ENCODE data around the gene KDM1A. TPM values are rescaled to one million over a fixed set of nuclear protein-coding genes. Genes with fewer than 3 reads are reported as not detected.

Gene KDM1A
- total and polyA plus RNA-seq, 2 of the 13 experiments (the other 11 are each of a cell fraction or from before 2014, with no cell fraction given) = 81.3 to 173 TPM

DNA sequence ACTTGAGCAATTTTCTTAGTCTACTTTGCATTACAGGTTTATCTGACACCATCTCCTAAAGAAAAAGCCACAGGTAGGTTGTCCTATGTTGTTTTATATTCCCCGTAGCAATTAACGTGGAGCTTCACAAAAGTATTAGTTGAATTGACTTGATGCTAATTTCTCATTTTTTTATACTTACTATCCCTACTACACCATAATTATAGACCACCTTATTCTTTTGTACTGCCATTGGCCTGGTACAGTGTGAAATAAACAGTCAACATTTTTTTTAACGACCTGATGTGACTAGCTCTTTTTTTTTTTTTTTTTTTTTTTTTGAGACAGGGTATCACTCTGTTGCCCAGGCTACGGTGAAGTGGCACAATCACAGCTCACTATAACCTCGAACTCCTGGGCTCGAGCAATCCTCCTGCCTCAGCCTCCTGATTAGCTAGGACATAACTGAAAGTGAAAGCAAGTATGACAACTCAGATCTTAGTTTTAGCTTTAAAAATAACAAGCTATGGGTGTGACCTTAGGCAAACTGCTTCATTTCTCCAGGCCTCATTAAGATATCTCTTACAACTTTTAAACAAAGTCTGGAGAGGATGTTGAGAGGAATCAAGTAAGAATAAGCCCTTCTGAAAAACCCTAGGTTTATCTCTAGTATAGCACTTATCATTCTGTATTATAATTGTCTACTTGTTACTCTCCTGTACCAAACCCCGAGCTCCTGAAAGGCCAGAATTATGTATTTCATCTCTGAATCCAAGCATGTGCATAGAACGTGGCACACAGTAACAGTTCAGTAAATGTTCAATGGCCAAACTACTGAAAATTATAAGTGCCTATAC, 99.9 kb downstream of the KDM1A start:
- WGBS (ENCODE audit: low lambda C conversion rate) = 96% methylated on average over 8 of the region's 8 CpGs
- no peaks in the 10 kb centered on the region for H3K27me3 ChIP-seq (ENCODE audit: control insufficient read depth in 1 of 2, insufficient read depth in 2 of 2, low read length in 2 of 2)
- intact Hi-C loops (cut with micrococcal nuclease; ENCODE audit: unreplicated experiment) (no loop called here), in situ Hi-C loops (cut with HindIII; ENCODE audit: extremely low pct_ligation_motif_present, low pct_unique_long_range_greater_than_20kb) (no loop called here)
- H3K36me3 ChIP-seq (replicated peaks in 1 of 2; ENCODE audit: control insufficient read depth in 1 of 2, insufficient read depth in 2 of 2, low read length in 2 of 2) = no peaks in the 10 kb centered on the region
- TF ChIP-seq ATF1 (CRISPR knock-in tag; IDR thresholded peaks at IDR 0.05) (no peak), ZNF576 (CRISPR knock-in tag; IDR thresholded peaks at IDR 0.05) (no peak)
- DNase-seq (ENCODE audit: low spot score) (no peak), FAIRE-seq (no peak), ATAC-seq (no peak)
- H3K79me2 ChIP-seq (ENCODE audit: insufficient read depth, low read length) = peaks cover 70% of the 10 kb centered on the region
- CTCF ChIA-PET (ENCODE audit: low intra/inter-chr PET ratio, low total read pairs) = no interaction called here
- no peak overlapping the region for H3K4me3 ChIP-seq (replicated peaks in 1 of 3; ENCODE audit: insufficient read depth in 1 of 3, low read depth in 2 of 3, low read length in 3 of 3)
- POLR2A ChIA-PET = interaction anchor here (0.7 kb wide), 1 partner anchor 50 kb away, joined by 4 read pairs; the partner anchor contains the start of gene LUZP1
- H3K9ac ChIP-seq (ENCODE audit: insufficient read depth, low read depth, low read length) = no peak overlapping the region
- no peak overlapping the region for H2AFZ ChIP-seq (ENCODE audit: low read length)
- peaks cover 72% of the 10 kb centered on the region for H3K4me1 ChIP-seq (ENCODE audit: insufficient read depth, low read length)
- H4K20me1 ChIP-seq (ENCODE audit: insufficient read depth, low read length) = peaks cover 7% of the 10 kb centered on the region
- H3K4me2 ChIP-seq (ENCODE audit: low read depth, low read length) = no peak overlapping the region
- no peaks in the 10 kb centered on the region for H3K9me3 ChIP-seq (ENCODE audit: low read length)
- H3K27ac ChIP-seq (ENCODE audit: extremely low read length, insufficient read depth, low read length) = no peak overlapping the region
- BruUV-seq (replicated peaks) = no TSS peak

GRCh38 chr1:23120383-23120782, 101.1 kb downstream of the KDM1A start:
- ATAC-seq = no peak
- BruUV-seq (replicated peaks) = no TSS peak
- no peak overlapping the region for H3K27ac ChIP-seq (ENCODE audit: extremely low read length, insufficient read depth, low read length)
- H4K20me1 ChIP-seq (ENCODE audit: insufficient read depth, low read length) = no peaks in the 10 kb centered on the region
- H3K27me3 ChIP-seq (ENCODE audit: control insufficient read depth in 1 of 2, insufficient read depth in 2 of 2, low read length in 2 of 2) = no peaks in the 10 kb centered on the region
- H3K9ac ChIP-seq (ENCODE audit: insufficient read depth, low read depth, low read length) = no peak overlapping the region
- H3K4me3 ChIP-seq (replicated peaks in 1 of 3; ENCODE audit: insufficient read depth in 1 of 3, low read depth in 2 of 3, low read length in 3 of 3) = no peak overlapping the region
- in situ Hi-C loops (cut with HindIII; ENCODE audit: extremely low pct_ligation_motif_present, low pct_unique_long_range_greater_than_20kb) = no loop called here
- POLR2A ChIA-PET = no interaction called here
- no peaks in the 10 kb centered on the region for H3K36me3 ChIP-seq (replicated peaks in 1 of 2; ENCODE audit: control insufficient read depth in 1 of 2, insufficient read depth in 2 of 2, low read length in 2 of 2)
- DNase-seq (ENCODE audit: low spot score) = no peak
- no peaks in the 10 kb centered on the region for H3K9me3 ChIP-seq (ENCODE audit: low read length)
- TF ChIP-seq ZNF282 (IDR thresholded peaks at IDR 0.05; ENCODE audit: partially characterized antibody) (no peak), MED1 (CRISPR knock-in tag; IDR thresholded peaks at IDR 0.05) (no peak), SOX6 (IDR thresholded peaks at IDR 0.05) (no peak), SOX6 (CRISPR knock-in tag; IDR thresholded peaks at IDR 0.05) (no peak), PCBP1 (IDR thresholded peaks at IDR 0.05; ENCODE audit: borderline replicate concordance, low read depth, low read length) (no peak), ATAD3A (CRISPR knock-in tag; IDR thresholded peaks at IDR 0.05) (no peak), HNRNPUL1 (IDR thresholded peaks at IDR 0.05; ENCODE audit: low read depth, low read length) (no peak), TSC22D2 (CRISPR knock-in tag; IDR thresholded peaks at IDR 0.05; ENCODE audit: borderline replicate concordance) (no peak), HOXD1 (CRISPR knock-in tag; IDR thresholded peaks at IDR 0.05) (no peak), REST (IDR thresholded peaks at IDR 0.05; ENCODE audit: borderline replicate concordance in 1 of 2, low read depth in 1 of 2, low read length in 2 of 2) (no peak), POGK (CRISPR knock-in tag; conservative IDR thresholded peaks at IDR 0.05) (no peak)
- CTCF ChIA-PET (ENCODE audit: low intra/inter-chr PET ratio, low total read pairs) = no interaction called here
- intact Hi-C loops (cut with micrococcal nuclease; ENCODE audit: unreplicated experiment) = no loop called here
- no peak for FAIRE-seq
- no peak overlapping the region for H3K4me2 ChIP-seq (ENCODE audit: low read depth, low read length)
- peaks cover 72% of the 10 kb centered on the region for H3K79me2 ChIP-seq (ENCODE audit: insufficient read depth, low read length)
- H3K4me1 ChIP-seq (ENCODE audit: insufficient read depth, low read length) = peaks cover 72% of the 10 kb centered on the region
- no peak overlapping the region for H2AFZ ChIP-seq (ENCODE audit: low read length)
- WGBS (ENCODE audit: low lambda C conversion rate) = 96% methylated on average over 3 of the region's 3 CpGs

Data from HepG2 (cell line).